HG03135 (cell line): Measurements from ENCODE around the gene SCN4B.
"Not testable (repeated sequence)": the region's sequence is repeated elsewhere in the genome, so short reads cannot be mapped to it uniquely, and the experiment has no call there.

Source experiments
- ATAC-seq: cut with Tn5 transposase; IDR thresholded peaks from one replicate; pipeline ENCODE4 v1.9.1; 2021; ENCODE audit warnings: mild to moderate bottlenecking, moderate library complexity; ENCODE audit not compliant: unreplicated experiment

SCN4B gene, protein sequence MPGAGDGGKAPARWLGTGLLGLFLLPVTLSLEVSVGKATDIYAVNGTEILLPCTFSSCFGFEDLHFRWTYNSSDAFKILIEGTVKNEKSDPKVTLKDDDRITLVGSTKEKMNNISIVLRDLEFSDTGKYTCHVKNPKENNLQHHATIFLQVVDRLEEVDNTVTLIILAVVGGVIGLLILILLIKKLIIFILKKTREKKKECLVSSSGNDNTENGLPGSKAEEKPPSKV

DNA sequence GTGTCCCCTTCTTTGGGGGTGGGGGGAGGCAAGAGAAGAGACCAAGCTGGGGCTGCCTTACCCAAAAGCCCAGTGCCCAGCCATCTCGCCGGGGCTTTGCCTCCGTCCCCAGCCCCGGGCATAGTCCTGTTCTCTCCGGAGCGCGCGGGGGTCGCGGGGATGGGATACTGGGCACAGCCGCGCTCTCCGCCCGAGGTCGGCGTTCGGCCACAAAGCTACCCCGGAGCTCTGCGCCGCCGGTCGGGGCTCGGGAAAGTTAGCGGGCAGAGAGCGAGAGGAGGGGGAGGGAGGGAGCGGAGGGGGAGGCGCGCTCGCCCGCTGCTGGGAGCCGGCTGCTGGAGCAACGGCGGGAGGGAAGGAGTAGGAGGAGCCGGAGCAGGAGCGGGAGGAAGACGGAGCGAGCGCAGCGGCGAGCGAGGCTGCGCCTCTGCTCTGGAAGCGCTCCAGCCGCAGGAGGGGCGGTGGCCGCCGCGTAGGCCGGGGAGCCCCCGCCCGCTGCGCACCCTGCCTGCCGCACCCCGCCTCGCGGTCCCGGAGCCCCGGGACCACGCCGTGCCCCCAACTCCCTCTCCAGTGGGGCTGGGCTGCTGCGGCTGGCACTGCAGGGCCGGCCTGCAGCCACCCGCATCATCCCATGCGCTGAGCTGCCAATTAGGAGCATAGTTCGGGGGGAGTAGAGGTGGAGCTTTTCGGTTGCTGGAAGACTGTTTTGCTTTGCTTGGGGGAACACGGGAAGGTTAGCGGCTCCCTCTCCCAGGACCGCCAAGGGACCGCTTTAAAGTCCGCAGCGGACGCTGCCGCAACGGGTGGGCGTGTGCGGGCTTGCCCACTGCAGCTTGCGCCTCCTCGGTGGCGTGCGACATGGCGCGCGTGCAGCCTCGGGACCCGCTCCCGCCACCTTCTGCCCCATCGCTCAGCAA lies at the start of gene SCN4B:
SCN4B (minus strand) TSS at position 272 of the 920 bp plus-strand sequence; CDS start at position 122, 150 bp downstream.
- no peak for ATAC-seq

DNA sequence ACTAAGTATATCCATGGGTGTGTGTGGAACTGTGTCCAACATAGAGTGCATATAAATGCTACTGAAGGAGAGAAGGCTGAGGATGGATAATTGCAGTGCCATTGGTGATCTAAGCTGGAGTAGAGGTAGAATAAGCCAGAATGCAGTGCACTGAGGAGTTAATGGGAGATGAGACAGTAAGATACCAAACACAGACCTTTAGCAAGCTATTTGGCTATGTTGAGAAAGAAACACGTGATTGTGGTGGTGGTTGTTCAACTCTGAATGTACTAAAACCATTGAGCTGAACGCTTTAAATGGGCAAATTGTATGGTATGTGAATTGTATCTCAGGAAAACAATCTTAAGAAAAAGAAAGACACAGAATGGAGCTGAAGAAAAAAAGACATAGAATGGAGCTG lies 49.3 kb upstream of the SCN4B start:
- ATAC-seq = no peak

DNA sequence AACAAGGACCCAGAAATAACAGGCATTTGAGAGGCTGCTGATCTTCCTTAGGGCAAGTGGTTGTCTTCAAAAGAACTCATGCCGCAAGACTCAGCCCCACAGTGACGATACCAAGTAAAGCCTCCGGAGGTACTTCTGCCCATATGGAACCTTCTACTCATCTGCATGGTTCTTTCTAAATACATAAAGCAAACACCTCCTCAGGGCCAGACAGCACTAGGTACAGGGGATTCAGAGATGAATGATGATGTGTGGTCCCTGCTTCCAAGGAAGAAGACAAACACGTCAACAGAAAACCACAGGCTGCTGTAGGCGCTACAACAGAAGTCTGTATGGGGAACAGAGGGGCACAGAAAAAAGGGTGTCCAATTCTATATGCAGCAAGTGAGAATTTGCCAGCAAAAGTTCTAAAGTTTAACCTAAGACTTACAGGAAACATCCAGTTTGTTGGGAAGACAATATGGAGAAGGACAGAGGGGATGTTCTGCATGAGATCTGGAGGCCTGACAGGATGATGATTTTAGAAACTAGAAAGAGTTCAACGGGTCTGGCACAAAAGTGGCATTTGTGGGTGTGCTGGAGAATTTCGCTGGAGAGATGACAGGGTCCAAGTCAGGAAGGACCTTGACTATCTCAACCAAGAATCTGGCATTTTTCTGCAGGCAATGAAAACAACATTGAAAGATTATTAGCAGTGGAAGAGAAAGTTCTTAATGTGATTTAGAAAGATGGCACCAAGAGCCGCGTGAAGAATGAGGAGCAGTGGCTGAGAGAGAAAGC lies 48.5 kb upstream of the SCN4B start:
- no peak for ATAC-seq

DNA sequence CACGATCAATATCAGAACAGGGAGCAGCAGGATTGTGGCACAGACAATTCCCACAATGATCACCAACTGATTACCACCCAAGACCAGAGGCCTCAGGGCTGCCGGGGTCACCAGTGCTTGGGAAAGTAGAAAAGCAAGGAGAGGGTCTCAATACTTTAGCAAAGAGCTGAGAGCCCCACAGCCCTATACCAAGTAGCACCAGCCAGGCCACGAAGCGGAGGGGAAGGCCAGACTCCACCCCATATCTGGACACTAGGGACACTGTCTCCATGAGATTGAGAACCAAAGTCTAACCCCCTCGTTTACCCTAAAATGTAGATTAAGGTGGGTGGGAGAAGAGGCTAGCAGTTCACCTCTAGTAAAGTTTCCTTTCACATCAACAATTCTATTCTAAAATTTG lies 47.9 kb upstream of the SCN4B start:
- ATAC-seq = no peak

DNA sequence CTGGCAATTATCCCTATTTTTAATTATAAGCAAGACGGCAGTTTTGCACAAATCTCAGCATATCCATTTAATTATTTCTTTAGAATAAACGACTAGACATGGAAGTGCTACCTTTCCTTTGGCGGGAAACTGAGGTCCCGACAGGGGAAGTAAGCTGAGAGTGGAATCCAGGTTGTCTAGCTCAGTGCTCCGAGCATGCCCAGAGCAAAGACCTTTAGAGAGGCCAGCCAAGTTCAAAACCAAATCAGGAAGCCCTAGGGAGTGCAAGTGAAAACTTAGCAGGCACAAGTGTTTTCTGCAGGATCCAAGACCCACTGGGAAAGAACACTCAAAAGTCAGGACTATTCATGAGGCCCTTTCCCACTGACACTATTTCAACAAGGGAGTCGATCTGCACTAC lies 46.5 kb upstream of the SCN4B start:
- ATAC-seq = no peak

DNA sequence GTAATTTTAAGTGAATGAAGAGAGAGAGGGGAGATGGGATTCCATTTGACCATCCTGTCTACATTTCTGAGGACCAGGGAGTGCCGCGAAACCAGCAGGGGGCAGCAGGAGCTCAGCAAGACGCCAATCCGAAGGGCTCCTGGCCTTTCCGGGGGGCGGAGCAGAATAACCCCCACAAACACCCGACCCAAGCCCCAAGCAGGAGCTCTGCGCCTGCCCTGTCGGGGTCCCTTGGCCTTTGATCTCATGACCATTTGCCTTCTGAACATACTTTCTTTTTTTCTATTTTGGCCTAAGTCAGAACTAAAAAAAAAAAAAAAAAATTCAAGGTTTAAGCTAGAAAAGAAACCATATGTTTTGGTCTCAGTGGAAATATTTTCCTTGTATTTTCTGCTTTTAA lies 45.7 kb upstream of the SCN4B start:
- no peak for ATAC-seq

DNA sequence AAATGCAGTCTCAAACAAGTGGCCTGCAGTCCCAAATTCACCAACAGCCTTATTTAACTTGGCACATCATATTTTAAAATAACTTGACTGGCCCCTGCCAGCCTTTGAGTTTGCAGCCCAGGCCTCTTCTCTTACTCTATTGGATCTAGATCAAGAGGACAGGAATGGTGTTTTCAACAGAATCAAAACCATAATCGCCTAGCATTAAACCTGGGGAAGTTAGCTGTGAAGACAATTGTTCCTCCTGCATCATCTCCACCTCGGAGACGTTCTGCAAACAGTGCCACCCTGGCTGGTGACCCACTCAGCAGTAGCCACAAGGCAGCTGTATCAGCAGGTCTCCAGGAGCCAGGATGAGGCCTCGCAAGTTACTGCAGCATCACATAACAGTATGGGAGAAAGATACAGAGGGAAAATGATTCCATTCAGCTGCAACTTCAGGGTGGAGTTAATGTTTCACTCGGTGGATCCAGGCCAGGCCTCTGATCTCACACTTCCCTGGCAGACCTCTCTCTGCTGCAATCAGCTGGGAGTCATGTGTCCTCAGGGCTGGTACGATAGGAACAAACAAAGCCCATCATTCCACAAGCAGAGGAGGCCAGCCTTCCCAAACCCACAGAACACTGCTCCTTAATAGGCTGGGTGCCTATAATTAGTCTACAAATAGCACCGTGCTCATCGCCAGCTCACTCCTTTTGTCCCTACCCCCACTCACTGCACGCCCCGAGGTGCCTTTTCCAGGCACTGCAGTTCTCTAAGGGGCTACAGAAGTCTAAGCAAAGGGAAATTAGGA lies 42.4 kb upstream of the SCN4B start:
- ATAC-seq = no peak

DNA sequence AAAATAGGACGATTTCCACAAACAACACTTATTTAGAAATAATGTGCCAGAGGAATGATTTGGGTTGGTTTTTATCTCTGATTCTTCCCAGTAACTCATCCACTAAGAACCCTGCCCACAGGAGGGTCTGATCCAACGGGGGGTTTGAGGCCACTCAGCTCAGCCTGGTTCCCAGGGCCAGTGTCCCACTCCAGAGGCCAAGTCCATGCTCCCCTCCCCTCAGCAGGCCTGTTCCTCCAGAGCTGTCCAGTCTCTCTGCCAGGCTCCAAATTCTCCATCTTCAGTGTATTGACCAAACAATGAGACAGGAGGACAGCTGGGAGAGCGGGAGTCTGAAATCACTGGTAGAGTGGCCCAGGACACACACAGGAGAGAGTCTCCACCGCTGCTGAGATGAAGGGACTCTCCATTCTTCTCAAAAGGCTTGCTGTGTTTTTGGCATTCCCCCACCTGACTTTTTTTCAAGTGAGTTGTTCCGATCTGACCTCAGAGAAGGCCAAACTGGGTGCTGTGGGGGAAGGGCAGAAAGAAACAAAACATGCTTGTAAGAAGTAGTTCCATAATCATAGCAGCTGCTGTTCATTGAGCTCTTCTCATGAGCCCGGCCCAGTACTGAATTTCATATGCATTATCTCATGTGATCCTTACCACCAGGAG lies 41.4 kb upstream of the SCN4B start:
- no peak for ATAC-seq

DNA sequence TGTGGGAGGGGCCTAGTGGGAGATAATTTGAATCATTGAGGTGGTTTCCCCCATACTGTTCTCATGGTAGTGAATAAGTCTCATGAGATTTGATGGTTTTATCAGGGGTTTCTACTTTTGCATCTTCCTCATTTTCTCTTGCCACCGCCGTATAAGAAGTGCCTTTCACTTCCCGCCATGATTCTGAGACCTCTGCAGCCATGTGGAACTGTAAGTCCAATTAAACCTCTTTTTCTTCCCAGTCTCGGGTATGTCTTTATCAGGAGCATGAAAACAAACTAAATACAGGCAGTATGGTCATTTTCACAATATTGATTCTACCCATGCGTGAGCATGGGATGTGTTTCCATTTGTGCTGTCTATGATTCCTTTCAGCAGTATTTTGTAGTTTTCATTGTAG lies 40.2 kb upstream of the SCN4B start:
- ATAC-seq = not testable (repeated sequence)

DNA sequence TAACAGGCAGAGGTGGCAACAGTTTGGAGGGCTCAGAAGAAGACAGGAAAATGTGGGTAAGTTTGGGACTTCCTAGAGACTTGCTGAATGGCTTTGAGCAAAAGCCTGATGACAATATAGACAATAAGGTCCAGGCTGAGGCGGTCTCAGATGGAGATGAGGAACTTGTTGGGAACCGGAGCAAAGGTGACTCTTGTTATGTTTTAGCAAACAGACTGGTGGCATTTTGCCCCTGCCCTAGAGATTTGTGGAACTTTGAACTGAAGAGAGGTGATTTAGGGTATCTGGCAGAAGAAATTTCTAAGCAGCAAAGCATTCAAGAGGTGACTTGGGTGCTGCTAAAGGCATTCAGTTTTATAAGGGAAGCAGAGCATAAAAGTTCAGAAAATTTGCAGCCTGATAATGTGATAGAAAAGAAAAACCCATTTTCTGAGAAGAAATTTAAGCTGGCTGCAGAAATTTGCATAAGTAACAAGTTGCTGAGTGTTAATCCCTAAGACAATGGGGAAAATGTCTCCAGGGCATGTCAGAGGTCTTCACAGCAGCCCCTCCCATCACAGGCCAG lies 38.4 kb upstream of the SCN4B start:
- not testable (repeated sequence) for ATAC-seq

DNA sequence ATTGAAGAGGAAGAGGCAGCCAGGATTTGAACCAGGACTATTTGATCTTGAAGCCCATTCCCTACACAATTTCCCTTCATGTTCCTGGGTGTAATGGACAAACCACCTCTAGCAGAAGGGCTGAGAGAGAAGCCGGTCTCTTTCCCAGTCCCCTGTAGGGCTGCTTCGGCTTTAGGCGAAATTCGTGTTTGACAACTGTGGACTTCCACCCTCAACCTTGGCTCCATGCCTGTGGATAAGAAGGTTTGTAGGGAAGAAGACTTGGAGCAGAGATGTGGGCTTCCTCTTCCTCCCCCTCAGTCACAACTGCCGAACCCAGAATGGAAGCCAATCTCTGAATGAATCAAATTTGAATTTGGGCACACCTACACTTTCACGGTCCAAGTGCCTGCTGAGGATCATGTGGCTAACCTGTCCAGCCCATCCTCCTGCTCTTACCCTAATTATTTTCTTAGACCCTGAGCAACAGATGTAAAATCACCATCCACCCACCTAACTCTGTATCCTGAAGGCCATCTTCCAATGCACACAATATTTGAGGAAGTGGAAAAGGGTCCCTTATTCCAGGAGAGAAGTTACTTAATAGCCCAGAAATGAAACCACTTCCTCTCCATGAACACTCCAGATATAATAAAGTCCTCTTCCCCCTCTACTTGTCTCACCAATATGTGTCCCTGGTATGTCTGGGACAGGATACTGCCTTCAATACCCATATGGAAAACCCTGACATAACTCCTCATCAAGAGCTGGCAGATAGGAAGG lies 33.9 kb upstream of the SCN4B start:
- ATAC-seq = no peak

DNA sequence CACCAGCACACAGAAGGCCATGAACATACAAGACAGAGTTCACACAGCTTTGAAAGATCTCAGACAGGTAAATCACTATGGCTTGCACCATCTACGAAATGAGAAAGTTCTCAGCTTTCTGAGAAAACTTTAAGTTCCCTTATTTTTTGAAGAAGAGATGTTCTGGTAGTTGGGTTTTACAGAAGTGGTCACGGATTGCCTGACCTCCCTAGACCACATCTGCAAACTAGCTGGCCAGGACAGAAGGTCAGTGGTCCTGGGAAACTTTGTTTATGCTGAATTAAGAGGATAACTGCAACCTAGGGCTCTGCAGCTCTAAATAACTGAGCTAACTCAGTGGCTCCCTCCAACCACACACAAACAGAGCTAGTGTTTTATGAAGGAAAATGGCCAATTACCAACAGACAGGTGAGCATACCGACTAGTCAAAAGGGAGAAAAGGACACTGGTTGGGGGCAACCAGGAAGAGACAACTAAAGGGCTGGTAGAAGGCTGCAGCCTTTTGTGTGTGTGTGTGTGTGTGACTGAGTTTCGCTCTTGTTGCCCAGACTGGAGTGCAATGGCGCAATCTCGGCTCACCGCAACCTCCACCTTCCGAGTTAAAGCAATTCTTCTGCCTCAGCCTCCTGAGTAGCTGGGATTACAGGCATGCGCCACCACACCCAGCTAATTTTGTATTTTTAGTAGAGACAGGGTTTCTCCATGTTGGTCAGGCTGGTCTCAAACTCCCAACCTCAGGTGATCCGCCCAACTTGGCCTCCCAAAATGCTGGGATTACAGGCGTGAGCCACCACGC lies 32.4 kb upstream of the SCN4B start:
- ATAC-seq = no peak

DNA sequence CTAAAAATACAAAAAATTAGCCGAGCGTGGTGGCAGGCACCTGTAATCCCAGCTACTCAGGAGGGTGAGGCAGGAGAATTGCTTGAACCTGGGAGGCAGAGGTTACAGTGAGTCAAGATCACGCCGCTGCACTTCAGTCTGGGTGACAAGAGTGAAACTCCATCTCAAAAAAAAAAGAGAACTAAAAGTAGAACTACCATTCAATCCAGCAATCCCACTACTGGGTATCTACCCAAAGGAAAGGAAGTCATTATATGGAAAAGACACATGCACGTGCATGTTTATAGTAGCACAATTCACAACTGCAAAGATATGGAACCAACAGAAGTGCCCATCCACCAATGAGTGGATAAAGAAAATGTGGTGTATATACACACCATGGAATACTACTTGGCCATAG lies 31.1 kb upstream of the SCN4B start:
- ATAC-seq = not testable (repeated sequence)

DNA sequence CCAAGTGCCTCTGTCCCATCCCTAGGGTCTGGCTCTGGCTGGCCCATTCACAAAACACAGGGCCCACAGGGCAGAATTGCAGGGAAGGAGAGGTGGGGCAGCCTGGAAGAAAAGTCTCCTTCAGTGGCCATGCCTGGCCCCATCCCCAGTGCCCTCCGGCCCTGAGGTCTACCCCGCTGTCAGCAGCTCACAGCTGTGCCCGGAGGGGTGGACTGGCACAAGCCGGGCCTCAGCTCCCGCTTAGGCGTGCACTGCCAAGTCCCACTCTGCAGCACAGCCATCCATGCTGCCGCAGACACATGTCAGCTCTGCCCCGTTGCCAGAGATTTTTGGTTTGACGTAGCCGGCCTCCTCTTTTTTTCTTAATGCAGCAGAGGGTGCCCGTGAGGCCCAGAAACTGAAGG lies 27.7 kb upstream of the SCN4B start:
- no peak for ATAC-seq

DNA sequence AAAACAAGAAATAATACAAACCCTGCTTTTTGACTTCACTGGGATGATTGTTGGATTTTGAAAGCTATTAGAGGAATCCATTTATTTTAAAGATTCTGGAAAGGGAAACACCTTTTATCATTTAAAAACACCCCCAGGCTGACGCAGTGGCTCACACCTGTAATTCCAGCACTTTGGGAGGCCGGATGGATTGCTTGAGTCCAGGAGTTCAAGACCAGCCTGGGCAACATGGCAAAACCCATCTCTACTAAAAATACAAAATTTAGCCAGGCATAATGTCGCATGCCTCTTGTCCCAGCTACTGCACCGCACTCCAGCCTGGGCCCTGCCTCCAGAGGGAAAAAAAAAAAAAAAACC lies 24.1 kb upstream of the SCN4B start:
- no peak for ATAC-seq

DNA sequence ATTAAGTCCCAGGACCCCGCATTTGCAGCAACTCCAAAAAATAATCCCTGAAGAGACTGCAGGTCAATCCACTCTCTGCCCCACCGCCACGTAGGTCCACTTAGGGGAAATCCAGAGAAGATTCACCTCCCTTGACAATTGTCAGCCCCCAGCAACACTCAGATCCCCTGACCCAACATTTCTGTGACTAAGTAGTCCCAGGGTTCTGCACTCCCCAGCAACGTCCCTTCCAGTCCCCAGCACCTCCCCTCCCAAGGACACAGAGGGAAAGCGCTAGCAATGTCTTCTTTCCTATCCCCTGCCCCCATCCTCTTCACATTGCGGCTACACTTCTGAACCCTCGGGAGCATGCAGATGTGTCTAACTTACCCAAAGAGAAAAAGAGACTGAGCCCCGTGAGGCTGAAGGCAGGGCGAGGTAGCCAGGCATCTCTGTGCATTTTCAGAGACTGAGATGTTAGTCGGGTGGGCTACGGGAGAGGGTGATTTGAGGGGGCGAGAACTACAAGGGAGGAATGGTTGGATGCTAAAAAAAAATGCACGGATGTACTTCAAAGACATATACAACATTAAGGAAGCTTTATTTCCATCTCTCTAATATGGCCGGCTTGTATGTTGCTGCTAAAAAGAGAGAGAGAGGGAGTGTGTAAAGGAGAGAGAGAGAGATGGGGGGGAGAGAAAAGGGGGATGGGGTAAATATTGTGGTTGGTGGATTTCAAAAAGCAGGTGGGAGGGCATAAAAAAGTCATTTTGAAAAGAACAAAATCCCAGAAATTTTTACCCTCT lies 23.6 kb upstream of the SCN4B start, which contains the start of gene SCN2B:
SCN2B (minus strand) TSS at position 647 of the 785 bp plus-strand sequence; CDS start at position 439, 208 bp downstream.
- no peak for ATAC-seq
